Measurements from ENCODE around the gene NKIRAS2. TPM values are rescaled to one million over a fixed set of nuclear protein-coding genes. Genes with fewer than 3 reads are reported as not detected.
"Not testable (repeated sequence)": the region's sequence is repeated elsewhere in the genome, so short reads cannot be mapped to it uniquely, and the experiment has no call there.

Gene NKIRAS2
- total RNA-seq, 1 experiment from 2014 or later, result 38.3 TPM

DNA sequence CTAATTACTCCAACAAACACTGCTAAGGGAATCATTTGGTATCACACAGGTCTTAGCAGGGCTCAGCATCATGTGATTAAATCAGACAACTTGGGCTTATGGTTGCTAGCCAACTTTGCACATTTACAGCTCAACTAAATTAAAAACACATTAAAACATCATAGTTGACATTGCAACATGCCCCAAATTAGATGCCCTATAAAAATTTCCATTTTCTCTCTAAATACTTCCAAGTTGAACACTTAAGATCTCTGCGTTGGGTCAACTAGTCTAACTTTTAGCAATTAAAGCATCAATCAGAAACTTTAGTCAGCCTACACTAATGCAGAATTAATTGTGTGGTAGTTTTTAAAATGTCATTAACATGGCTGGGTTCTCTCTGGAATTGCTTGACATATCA is 14.7 kb upstream of the NKIRAS2 start:
- Histone ChIP-seq H2AFZ (no peak overlapping the region), H3F3A (ENCODE audit: insufficient read depth, low read depth) (no peaks in the 10 kb centered on the region), H3K36me3 (ENCODE audit: low read depth) (peaks cover 11% of the 10 kb centered on the region), H3K4me3 (no peak overlapping the region), H3K27ac (no peak overlapping the region), H3K9me2 (ENCODE audit: insufficient read depth) (no peaks in the 10 kb centered on the region), H3K9me3 (ENCODE audit: insufficient read depth, low read depth) (no peaks in the 10 kb centered on the region), H3K4me2 (no peak overlapping the region), H3K79me2 (ENCODE audit: low read depth) (peaks cover 89% of the 10 kb centered on the region), H3K4me1 (replicated peaks; ENCODE audit: insufficient read depth) (peaks cover 5% of the 10 kb centered on the region; the same call in 1 of the 2 replicates), H3K27me3 (ENCODE audit: insufficient read depth, low read depth) (no peaks in the 10 kb centered on the region), H4K20me1 (ENCODE audit: insufficient read depth) (peaks cover 88% of the 10 kb centered on the region)
- intact Hi-C loops (cut with micrococcal nuclease; ENCODE audit: unreplicated experiment), result no loop called here
- no TSS peak for BruUV-seq (replicated peaks)
- TF ChIP-seq, protein P1, sequence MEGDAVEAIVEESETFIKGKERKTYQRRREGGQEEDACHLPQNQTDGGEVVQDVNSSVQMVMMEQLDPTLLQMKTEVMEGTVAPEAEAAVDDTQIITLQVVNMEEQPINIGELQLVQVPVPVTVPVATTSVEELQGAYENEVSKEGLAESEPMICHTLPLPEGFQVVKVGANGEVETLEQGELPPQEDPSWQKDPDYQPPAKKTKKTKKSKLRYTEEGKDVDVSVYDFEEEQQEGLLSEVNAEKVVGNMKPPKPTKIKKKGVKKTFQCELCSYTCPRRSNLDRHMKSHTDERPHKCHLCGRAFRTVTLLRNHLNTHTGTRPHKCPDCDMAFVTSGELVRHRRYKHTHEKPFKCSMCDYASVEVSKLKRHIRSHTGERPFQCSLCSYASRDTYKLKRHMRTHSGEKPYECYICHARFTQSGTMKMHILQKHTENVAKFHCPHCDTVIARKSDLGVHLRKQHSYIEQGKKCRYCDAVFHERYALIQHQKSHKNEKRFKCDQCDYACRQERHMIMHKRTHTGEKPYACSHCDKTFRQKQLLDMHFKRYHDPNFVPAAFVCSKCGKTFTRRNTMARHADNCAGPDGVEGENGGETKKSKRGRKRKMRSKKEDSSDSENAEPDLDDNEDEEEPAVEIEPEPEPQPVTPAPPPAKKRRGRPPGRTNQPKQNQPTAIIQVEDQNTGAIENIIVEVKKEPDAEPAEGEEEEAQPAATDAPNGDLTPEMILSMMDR (conservative IDR thresholded peaks at IDR 0.05), result no peak
- TF ChIP-seq EZH2 (IDR thresholded peaks at IDR 0.05; ENCODE audit: low read depth), result no peak
- DNase-seq, result no peak
- ChIA-PET CTCF (interaction anchor here (1.4 kb wide), 1 partner anchor 18 kb away, joined by 3 read pairs; no protein-coding TSS in a partner anchor), POLR2A (ENCODE audit: unreplicated experiment) (interaction anchor here (0.6 kb wide), 1 partner anchor 793 kb away, joined by 4 read pairs; the partner anchor contains the start of genes CNTD1 and COA3)

DNA sequence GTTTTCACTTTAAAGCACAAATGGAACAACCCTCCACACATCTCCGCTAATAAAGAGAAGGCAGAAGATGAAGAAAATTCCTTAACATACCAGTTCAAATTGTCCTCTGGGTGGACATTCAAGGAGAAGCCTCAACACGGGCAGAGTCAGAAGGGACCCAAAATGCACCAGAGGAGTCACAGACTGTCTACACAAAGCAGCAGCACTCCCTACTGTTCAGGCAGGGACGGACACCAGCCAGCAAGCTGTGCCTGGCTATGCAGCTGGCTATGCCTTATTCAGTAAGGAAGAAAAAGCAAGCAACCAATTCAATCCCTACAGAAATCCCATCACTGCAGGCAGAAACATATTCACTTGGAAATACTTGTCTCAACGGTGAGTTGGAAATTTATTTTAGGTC is 10.7 kb upstream of the NKIRAS2 start:
- H3K4me2 ChIP-seq, result no peak overlapping the region
- H3F3A ChIP-seq (ENCODE audit: insufficient read depth, low read depth), result peaks cover 20% of the 10 kb centered on the region; the same call in 1 of the 2 replicates
- intact Hi-C loops (cut with micrococcal nuclease; ENCODE audit: unreplicated experiment), result no loop called here
- peaks cover 28% of the 10 kb centered on the region for H3K4me1 ChIP-seq (replicated peaks; ENCODE audit: insufficient read depth)
- peaks cover 99% of the 10 kb centered on the region for H3K79me2 ChIP-seq (ENCODE audit: low read depth)
- H3K27ac ChIP-seq, result no peak overlapping the region
- POLR2A ChIA-PET (ENCODE audit: unreplicated experiment), result no interaction called here
- DNase-seq, result no peak
- H2AFZ ChIP-seq, result no peak overlapping the region
- no TSS peak for BruUV-seq (replicated peaks)
- H4K20me1 ChIP-seq (ENCODE audit: insufficient read depth), result peaks cover 91% of the 10 kb centered on the region
- no peaks in the 10 kb centered on the region for H3K9me3 ChIP-seq (ENCODE audit: insufficient read depth, low read depth)
- H3K36me3 ChIP-seq (ENCODE audit: low read depth), result 0 out of 2 replicates have a peak, but pooled peaks cover 12% of the 10 kb centered on the region
- no peaks in the 10 kb centered on the region for H3K27me3 ChIP-seq (ENCODE audit: insufficient read depth, low read depth)
- TF ChIP-seq, protein P1 (conservative IDR thresholded peaks at IDR 0.05), result no peak
- no peak for TF ChIP-seq EZH2 (IDR thresholded peaks at IDR 0.05; ENCODE audit: low read depth)
- no peaks in the 10 kb centered on the region for H3K9me2 ChIP-seq (ENCODE audit: insufficient read depth)
- H3K4me3 ChIP-seq, result no peak overlapping the region
- CTCF ChIA-PET, result no interaction called here

DNA sequence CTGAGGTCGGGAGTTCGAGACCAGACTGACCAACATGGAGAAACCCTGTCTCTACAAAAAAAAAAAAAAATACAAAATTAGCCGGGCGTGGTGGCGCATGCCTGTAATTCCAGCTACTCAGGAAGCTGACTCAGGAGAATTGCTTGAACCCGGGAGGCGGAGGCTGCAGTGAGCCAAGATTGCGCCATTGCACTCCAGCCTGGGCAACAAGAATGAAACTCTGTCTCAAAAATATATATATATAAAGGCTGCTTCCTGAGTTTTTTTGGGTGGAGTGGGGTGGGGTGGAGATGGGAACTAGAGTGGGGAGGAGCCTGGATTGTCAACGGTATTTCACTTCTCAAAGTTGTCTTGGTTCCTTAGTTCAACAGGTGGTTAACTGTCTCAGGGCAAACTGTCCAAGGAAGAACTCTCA is 9.6 kb upstream of the NKIRAS2 start:
- H3K4me3 ChIP-seq; CTCF ChIA-PET; H3K9me2 ChIP-seq (ENCODE audit: insufficient read depth); BruUV-seq (replicated peaks); H3K9me3 ChIP-seq (ENCODE audit: insufficient read depth, low read depth); H2AFZ ChIP-seq; intact Hi-C loops (cut with micrococcal nuclease; ENCODE audit: unreplicated experiment); H3K27me3 ChIP-seq (ENCODE audit: insufficient read depth, low read depth): not testable (repeated sequence)
- H3F3A ChIP-seq (ENCODE audit: insufficient read depth, low read depth), result peaks cover 24% of the 10 kb centered on the region; the same call in 1 of the 2 replicates
- POLR2A ChIA-PET (ENCODE audit: unreplicated experiment), result interaction anchor here (0.6 kb wide), 1 partner anchor 184 kb away, joined by 4 read pairs; the partner anchor contains the start of gene GHDC
- peak overlapping the region; percentile 48 for H3K4me2 ChIP-seq
- H3K4me1 ChIP-seq (replicated peaks; ENCODE audit: insufficient read depth), result peaks cover 33% of the 10 kb centered on the region
- H4K20me1 ChIP-seq (ENCODE audit: insufficient read depth), result peaks cover 91% of the 10 kb centered on the region
- H3K27ac ChIP-seq, result peak overlapping the region; percentile 37; the same call in 1 of the 2 replicates
- DNase-seq, result peak in 1 of 2 experiments; percentile 54
- H3K79me2 ChIP-seq (ENCODE audit: low read depth), result peaks cover 99% of the 10 kb centered on the region
- 0 out of 2 replicates have a peak, but pooled peaks cover 12% of the 10 kb centered on the region for H3K36me3 ChIP-seq (ENCODE audit: low read depth)
